Esophagus muscularis mucosa (tissue), 3 donors: Measurements from ENCODE around the gene CHEK2.

Source experiments
- POLR2AphosphoS5 ChIP-seq, 2 donors: sonication (generic); formaldehyde crosslinking; IDR thresholded peaks; one replicate each; pipeline ENCODE4 v1.6.1; 2017; ENCODE audit warnings: antibody characterized with exemption in 2 of 2
- TF ChIP-seq, protein P1 (sequence below), 3 experiments: fragments of 200-600 bp in 2 of 3; fragments of 450-650 bp in 1 of 3; sonication (generic) in 2 of 3; IDR thresholded peaks; one replicate each; pipeline ENCODE4 v1.5.1; 2017 to 2019; ENCODE audit warnings: antibody characterized with exemption in 3 of 3, mild to moderate bottlenecking in 2 of 3, moderate library complexity in 1 of 3

DNA sequence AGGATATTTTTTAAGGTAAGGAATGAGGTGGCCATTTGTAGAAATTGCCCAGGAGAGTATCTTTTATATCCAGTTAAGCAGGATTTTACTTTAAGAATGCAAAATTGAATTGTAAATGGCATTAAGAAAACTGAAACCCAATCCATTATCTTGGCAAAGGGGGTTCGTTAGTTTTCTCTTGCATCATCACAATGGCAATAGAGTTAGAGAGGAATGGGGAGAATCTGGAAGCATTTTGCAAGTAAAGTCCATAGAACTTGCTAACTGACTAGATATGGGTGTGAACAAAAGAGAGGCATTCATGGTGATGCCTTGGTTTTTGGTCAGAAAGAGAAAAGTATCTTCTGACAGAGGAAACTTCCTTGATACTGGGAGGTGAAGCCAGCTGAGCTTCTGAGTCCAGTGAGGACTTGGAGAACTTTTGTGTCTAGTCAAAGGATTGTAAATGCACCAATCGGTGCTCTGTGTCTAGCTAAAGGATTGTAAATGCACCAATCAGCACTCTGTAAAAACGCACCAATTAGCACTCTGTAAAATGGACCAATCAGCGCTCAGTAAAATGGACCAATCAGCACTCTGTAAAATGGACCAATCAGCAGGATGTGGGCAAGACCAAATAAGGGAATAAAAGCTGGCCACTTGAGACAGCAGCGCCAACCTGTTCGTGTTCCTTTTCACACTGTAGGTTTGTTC is 27.2 kb upstream of the CHEK2 start:
- TF ChIP-seq POLR2AphosphoS5 (IDR thresholded peaks at IDR 0.05): no peak
- TF ChIP-seq, protein P1, sequence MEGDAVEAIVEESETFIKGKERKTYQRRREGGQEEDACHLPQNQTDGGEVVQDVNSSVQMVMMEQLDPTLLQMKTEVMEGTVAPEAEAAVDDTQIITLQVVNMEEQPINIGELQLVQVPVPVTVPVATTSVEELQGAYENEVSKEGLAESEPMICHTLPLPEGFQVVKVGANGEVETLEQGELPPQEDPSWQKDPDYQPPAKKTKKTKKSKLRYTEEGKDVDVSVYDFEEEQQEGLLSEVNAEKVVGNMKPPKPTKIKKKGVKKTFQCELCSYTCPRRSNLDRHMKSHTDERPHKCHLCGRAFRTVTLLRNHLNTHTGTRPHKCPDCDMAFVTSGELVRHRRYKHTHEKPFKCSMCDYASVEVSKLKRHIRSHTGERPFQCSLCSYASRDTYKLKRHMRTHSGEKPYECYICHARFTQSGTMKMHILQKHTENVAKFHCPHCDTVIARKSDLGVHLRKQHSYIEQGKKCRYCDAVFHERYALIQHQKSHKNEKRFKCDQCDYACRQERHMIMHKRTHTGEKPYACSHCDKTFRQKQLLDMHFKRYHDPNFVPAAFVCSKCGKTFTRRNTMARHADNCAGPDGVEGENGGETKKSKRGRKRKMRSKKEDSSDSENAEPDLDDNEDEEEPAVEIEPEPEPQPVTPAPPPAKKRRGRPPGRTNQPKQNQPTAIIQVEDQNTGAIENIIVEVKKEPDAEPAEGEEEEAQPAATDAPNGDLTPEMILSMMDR (IDR thresholded peaks at IDR 0.05): no peak
